GM12892 (cell line): Measurements from ENCODE around the gene TOM1.

Experiments used
- POLR2AphosphoS5 ChIP-seq: IDR thresholded peaks from 2 replicates; pipeline ENCODE4 v1.6.1; 2011; ENCODE audit warnings: low read depth, low read length, control low read depth
- TAF1 ChIP-seq: IDR thresholded peaks from 2 replicates; pipeline ENCODE4 v1.6.1; 2011; ENCODE audit warnings: low read depth, mild to moderate bottlenecking, control low read depth, low read length, borderline replicate concordance

DNA sequence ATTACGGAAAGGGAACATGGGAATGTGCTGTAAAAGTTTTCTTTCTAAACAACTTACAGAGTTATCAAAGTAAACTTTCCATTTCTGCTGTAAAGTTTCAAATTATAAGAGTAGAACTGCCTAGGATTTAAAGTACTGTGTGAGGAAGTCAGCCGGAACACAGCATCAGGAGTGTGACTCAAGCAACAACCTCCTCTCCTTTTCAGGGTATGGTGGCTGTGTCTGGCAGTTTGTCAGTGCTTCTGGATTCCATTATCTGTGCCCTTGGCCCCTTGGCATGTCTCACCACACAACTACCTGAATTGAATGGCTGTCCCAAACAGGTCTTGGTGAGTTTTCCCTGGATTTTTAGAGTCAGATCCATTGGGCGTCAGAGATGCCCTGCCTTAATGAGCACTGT, 6.9 kb upstream of the TOM1 start:
- TF ChIP-seq TAF1 (no peak), POLR2AphosphoS5 (no peak)
